RPMI7951 (cell line): Measurements from ENCODE around the gene CDK10. TPM values are rescaled to one million over a fixed set of nuclear protein-coding genes. Genes with fewer than 3 reads are reported as not detected.
"Not testable (repeated sequence)": the region's sequence is repeated elsewhere in the genome, so short reads cannot be mapped to it uniquely, and the experiment has no call there.

ENCODE experiments used
- DNase-seq: peaks from one replicate; pipeline ENCODE4 v3.0.0-alpha.2; 2012; ENCODE audit warnings: low read depth
- total RNA-seq: library from RNA; depleted of rRNA; stranded (reverse); fragments of >200 nt; shearing (Covaris generic); gene quantifications from 2 replicates; pipeline ENCODE4 v1.2.3, GENCODE V29; 2014

The CDK10 gene
- total RNA-seq, 1 experiment from 2014 or later, result 24.5 TPM

DNA sequence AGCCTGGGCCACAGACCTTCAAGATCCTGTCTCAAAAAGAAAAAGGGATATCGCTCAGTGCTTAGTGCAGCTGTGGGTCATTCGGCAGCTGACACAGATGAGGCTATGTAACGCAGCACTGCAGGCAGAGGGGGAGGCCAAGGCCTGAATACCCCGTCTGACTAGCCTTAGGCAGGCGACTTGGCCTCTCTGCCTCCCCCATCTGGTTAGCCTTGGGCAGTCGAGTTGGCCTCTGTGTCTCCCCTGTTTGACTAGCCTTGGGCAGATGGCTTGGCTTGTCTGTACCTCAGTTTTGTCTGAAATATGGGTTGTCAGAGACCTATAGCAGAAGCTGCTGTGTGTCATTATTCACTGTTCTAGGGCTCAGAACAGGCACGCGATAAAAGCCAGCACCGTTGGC is 18.9 kb upstream of the CDK10 start:
- no peak for DNase-seq

DNA sequence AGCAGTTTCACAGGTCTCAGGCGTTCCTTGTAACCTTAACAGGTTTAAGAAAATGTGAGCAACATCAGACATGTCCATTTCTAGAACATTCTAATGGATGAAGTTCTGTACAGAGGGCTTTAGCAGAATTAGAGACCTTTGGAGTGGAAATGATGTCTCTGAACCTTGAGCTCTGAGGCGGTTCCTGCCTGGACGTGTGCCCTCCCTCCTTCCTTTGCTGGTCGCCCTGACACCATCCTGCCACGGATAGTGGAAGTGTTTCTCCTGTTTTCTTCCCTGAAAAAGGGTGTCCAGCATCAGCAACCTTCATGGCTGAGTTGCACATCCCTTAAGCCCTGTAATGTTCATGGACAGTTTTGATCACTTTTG is 17.7 kb upstream of the CDK10 start:
- DNase-seq, result no peak

- no peak for DNase-seq
These were observed 16.7 kb upstream of the CDK10 start for GRCh38 chr16:89669755-89670154.

DNA sequence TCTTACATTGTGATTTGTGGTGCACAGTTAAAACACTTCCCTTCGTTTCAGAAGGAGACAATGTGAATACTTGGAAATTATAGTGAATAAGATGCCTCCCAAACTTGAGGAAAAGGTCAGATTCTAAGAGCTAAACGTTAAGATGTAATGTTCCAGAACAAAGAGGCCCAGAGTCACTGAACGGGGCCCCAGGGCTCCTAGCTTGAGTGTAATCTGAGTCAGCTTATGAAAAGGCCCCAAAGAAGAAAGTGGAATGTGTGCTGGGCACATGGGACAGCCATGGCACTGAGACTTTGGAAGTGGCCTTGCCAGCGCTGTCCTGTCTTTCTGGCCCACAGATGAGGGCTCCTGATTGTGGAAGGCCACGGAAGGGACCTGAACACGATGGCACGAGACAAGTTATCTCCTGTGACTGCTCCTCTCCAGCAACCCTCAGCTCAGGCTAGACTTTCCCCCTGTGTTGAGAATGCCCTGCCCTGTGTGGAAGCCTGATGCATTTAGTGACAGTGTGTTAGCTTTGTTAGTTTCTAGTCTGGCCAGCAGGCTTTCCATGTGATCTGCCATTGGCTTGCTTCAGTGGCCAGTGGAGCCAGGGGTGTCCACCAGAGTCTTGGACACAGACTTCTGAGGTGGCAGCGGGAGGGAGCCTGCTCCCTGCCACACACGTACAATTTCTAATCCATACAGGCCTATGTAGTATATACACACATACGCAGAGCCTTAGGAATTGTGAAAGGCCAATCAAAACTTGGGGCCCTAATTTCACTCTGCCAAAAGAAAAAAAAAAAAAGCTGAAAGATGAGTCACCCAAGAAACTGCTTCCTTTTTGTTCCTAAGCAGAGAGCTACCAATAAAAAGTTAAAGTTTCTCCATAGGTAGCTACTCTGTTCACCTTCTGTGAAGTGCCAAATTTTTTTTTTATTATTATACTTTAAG is 15.7 kb upstream of the CDK10 start:
- peak; percentile 52 for DNase-seq

GRCh38 chr16:89671565-89671964 is 14.9 kb upstream of the CDK10 start:
- DNase-seq, result not testable (repeated sequence)

GRCh38 chr16:89672177-89672941 is 14.1 kb upstream of the CDK10 start:
- no peak for DNase-seq

DNA sequence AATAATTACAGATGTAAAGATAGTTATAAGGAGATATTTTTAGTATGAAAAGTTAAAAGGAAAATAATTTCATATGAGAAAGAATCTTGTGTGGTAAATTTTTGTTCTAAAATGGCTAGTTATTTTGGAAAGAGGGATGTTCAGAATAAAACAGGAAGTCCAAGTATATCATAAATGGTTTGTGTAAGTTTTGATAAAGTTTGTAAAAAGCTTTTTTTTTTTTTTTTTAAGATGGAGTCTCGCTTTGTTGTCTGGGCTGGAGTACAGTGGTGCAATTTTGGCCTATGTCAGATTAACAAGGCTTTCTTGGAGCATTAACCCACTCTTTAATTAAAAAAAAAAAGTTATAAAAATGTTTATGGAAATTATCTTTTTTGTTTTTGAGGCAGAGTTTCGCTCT is 8.2 kb upstream of the CDK10 start:
- DNase-seq, result no peak

DNA sequence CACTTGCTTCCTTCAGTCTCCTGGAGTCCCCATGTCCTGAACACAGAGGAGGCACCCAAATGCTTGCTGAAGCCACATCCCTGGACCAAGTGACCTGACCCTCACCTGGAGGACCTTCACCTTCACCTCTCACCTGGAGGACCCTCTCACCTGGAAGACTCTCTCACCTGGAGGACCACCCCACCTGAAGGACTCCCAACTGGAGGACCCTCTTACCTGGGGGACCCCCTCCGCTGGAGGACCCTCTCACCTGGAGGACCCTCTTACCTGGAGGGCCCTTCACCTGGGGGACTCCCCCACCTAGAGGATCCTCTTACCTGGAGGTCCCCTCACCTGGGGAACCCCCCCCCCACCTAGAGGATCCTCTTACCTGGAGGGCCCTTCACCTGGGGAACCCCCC is 573 bp upstream of the CDK10 start:
- no peak for DNase-seq

DNA sequence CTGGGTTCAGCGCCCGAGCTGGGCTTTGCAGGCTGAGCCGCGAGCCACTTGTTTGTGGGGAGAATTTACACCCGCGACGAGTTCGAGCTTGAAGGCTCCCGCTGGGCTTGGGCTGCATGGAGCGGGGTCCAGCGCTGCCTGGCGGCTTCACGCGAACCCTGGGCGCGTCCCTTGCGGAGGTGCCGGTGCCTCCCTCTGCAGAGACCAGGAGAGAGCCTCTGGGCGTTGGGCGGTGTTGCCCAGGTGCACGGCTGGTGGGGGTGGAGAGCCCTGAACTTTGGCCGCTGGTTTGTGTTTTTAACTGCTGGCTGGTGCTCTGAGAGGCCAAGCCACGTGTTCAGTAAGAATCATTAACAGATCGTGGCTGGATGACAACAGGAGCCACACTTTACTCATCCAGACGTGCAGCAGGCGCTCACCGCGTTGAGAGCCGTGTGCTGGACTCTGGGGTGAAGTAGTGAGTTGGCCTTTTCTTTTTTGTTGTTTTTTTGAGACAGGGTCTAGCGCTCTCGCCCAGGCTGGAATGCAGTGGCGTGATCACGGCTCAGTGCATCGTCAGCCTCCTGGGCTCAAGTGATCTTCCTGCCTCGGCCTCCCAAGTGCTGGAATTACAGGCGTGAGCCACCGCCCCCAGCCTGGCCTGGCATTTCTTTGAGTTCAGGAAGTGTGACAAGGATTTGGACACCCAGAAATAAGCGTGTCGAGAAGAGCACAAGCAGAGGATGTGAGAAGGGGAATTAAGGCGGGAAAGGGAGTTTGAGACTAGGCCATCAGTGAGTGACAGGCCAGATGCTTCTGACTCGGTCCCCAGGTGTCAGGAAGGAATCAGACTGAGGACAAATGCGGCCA is 827 bp downstream of the CDK10 start:
- DNase-seq, result peak; percentile 50

GRCh38 chr16:89688395-89688794 is 1.9 kb downstream of the CDK10 start:
- DNase-seq, result no peak

DNA sequence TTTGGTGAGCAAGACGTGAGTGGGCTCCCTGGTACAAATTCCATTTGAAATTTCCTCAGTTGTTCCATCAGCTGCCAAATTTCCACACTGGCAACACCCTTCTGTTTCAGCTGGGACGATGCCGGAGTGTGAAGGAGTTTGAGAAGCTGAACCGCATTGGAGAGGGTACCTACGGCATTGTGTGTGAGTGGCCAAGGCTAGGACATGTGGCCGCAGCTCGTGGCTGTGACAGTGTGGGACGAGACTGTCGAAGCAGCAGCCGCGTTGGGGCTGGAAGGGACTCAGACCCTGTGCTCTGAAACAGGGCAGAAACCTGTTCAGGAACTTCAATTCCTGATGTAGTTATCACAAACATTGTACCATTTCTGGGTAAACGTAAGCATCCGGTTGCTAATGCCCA is 2.7 kb downstream of the CDK10 start:
- no peak for DNase-seq

GRCh38 chr16:89689621-89690020 is 3.1 kb downstream of the CDK10 start:
- not testable (repeated sequence) for DNase-seq

DNA sequence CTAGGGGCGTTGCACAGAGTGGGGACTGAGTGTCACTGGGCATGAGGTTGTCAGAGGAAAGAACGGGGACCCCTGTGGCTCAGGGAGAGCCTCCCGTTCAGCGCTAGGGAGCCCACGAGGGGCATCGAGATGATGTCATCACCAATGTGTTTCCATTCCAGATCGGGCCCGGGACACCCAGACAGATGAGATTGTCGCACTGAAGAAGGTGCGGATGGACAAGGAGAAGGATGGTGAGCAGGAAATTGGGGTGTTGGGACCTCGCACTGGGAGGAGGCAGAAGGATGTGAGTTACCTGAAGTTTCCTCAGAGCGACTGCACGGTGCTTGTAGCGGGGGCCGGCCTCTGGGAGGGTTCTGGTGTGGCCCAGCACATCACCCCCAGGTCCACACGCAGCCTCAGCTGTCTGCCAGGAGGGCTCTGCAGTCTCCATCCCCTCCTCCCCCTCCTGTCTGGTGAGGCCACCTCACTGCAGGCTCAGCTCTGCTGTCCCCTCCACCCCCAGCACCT is 4.0 kb downstream of the CDK10 start:
- DNase-seq, result no peak

DNA sequence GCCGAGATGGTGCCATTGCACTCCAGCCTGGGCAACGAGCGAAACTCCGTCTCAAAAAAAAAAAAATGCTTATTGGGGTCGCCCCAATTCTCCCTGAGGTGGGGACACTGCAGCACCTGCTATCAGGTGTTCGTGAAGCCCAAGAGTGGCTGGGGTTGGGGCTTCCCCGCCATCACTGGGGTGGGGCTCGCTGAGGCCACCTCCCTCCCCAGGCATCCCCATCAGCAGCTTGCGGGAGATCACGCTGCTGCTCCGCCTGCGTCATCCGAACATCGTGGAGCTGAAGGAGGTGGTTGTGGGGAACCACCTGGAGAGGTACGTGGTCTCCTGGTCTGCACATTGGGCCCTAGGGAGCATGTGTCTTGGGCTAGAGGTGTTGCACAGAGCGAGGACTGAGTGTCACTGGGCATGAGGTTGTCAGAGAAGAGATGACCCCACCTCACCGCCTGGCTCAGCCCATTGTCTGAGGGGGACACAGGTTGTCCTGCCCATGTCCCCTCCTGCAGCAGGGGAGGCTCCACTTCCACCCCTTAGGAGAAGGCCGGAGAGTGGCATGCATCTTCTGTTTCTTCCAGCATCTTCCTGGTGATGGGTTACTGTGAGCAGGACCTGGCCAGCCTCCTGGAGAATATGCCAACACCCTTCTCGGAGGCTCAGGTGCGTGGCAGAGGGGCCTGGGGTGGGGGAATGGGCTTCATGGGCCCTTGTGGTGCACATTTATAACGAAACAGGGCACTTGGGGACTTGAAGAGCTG is 4.9 kb downstream of the CDK10 start:
- no peak for DNase-seq

GRCh38 chr16:89691986-89692569 is 5.6 kb downstream of the CDK10 start:
- DNase-seq, result no peak

- DNase-seq, result no peak
These were observed 6.8 kb downstream of the CDK10 start for GRCh38 chr16:89693289-89693731.

DNA sequence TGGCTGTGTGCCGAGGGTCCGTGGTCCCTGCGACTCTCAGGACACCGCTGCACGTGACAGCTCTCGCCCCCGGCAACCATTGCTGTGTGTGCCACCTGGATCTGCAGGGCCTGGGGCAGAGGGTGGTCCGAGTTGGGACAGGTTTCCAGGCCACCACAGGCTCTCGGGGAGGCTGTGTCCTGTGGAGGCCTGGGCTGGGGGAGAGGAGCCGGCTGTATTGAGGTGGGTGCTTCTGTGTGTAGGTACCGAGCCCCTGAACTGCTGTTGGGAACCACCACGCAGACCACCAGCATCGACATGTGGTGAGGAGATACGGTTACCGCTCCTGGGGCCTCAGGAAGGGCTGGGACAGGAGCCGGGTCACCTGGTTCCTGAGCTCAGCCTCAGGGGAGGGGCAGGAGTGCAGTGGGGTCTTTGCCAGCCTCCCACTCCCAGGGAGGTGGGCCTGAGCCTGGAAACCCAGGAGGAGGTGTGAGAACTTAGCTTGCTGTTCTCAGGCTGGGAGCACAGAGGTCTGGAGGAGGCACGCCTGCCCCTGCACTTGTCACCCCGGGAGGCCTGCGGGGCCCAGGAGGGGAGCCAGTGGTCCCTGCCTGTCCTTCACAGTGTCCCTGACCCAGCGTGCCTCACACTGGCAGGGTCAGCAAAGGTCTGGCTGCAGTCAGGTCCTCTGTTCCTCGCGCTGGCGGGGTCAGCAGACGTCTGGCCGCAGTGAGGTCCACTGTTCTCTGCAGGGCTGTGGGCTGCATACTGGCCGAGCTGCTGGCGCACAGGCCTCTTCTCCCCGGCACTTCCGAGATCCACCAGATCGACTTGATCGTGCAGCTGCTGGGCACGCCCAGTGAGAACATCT is 7.7 kb downstream of the CDK10 start:
- DNase-seq, result no peak

DNA sequence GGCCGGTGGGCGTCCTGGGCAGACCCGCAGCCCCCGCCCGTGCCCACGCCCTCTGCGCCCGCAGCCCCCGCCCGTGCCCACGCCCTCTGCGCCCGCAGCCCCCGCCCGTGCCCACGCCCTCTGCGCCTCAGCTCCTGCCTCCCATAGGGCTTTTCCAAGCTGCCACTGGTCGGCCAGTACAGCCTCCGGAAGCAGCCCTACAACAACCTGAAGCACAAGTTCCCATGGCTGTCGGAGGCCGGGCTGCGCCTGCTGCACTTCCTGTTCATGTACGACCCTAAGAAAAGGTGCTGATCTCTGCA is 8.2 kb downstream of the CDK10 start:
- DNase-seq, result not testable (repeated sequence)

- no peak for DNase-seq
These were observed 8.8 kb downstream of the CDK10 start for GRCh38 chr16:89695086-89695874.
